GM23338 (cell line): ENCODE results near the gene XAB2. TPM values are rescaled to one million over a fixed set of nuclear protein-coding genes. Genes with fewer than 3 reads are reported as not detected.

ENCODE experiments used
- ATAC-seq: fragments of 200-7000 bp; cut with Tn5 transposase; 3 replicates; pipeline ENCODE4 v1.9.1; 2020
- DNase-seq: peaks from one replicate; pipeline ENCODE4 v3.0.0-alpha.2; 2015; ENCODE audit warnings: low spot score
- H2AFZ ChIP-seq: fragments of 200-600 bp; sonication (generic); 2 replicates; pipeline ENCODE4 v1.8.0; 2016; ENCODE audit warnings: antibody characterized with exemption, mild to moderate bottlenecking, moderate library complexity
- H3F3A ChIP-seq: fragments of 200-600 bp; sonication (generic); replicated peaks from 2 replicates; pipeline ENCODE4 v1.8.0; 2017; ENCODE audit warnings: antibody characterized with exemption, mixed run types, low read depth
- H3K27ac ChIP-seq: fragments of 200-600 bp; sonication (generic); 2 replicates; pipeline ENCODE4 v1.6.1; 2016; ENCODE audit warnings: low read depth
- H3K27me3 ChIP-seq: fragments of 200-600 bp; sonication (generic); 2 replicates; pipeline ENCODE4 v1.8.0; 2016; ENCODE audit warnings: mild to moderate bottlenecking, mixed run types, moderate library complexity; ENCODE audit not compliant: insufficient read depth
- H3K36me3 ChIP-seq: fragments of 200-600 bp; sonication (generic); 2 replicates; pipeline ENCODE4 v1.8.0; 2016; ENCODE audit warnings: mild to moderate bottlenecking; ENCODE audit not compliant: insufficient read depth
- H3K4me1 ChIP-seq: fragments of 200-600 bp; sonication (generic); 2 replicates; pipeline ENCODE4 v1.8.0; 2016; ENCODE audit warnings: mild to moderate bottlenecking, moderate library complexity; ENCODE audit not compliant: insufficient read depth
- H3K4me2 ChIP-seq: fragments of 200-600 bp; sonication (generic); 2 replicates; pipeline ENCODE4 v1.7.1; 2017; ENCODE audit warnings: mixed run types
- H3K4me3 ChIP-seq: fragments of 200-600 bp; sonication (generic); 2 replicates; pipeline ENCODE4 v1.6.1; 2016; ENCODE audit warnings: mixed run types
- H3K79me2 ChIP-seq: fragments of 200-600 bp; sonication (generic); replicated peaks from 2 replicates; pipeline ENCODE4 v1.8.0; 2017; ENCODE audit warnings: mild to moderate bottlenecking; ENCODE audit not compliant: insufficient read depth
- H3K9me2 ChIP-seq: fragments of 200-600 bp; sonication (generic); 2 replicates; pipeline ENCODE4 v1.8.0; 2017; ENCODE audit not compliant: insufficient read depth
- H4K20me1 ChIP-seq: fragments of 200-600 bp; sonication (generic); replicated peaks from 2 replicates; pipeline ENCODE4 v1.8.0; 2017; ENCODE audit warnings: mild to moderate bottlenecking; ENCODE audit not compliant: insufficient read depth
- H3K27ac Mint-ChIP-seq: 2 replicates; pipeline ENCODE4 v1.8.0; 2020; ENCODE audit warnings: inconsistent platforms, mild to moderate bottlenecking, moderate library complexity, mixed read lengths
- H3K27me3 Mint-ChIP-seq: 3 replicates; pipeline ENCODE4 v1.8.0; 2022; ENCODE audit warnings: low read depth, mild to moderate bottlenecking, moderate library complexity, mixed read lengths, inconsistent platforms; ENCODE audit not compliant: insufficient read depth, poor library complexity
- H3K36me3 Mint-ChIP-seq: 3 replicates; pipeline ENCODE4 v1.8.0; 2021; ENCODE audit warnings: low read depth, mild to moderate bottlenecking, inconsistent platforms, moderate library complexity, mixed read lengths
- H3K4me1 Mint-ChIP-seq: 3 replicates; pipeline ENCODE4 v1.8.0; 2020; ENCODE audit warnings: mild to moderate bottlenecking, inconsistent platforms, mixed read lengths
- H3K4me3 Mint-ChIP-seq: 3 replicates; pipeline ENCODE4 v1.8.0; 2021; ENCODE audit warnings: moderate library complexity, mild to moderate bottlenecking, inconsistent platforms, mixed read lengths
- H3K9me3 Mint-ChIP-seq: 3 replicates; pipeline ENCODE4 v1.8.0; 2020; ENCODE audit warnings: moderate library complexity, mild to moderate bottlenecking, inconsistent platforms, mixed read lengths
- ETS1 ChIP-seq: IDR thresholded peaks from 2 replicates; pipeline ENCODE4 v1.6.1; 2016; ENCODE audit warnings: antibody characterized with exemption
- EZH2phosphoT487 ChIP-seq: fragments of 200-600 bp; sonication (generic); IDR thresholded peaks from one replicate; pipeline ENCODE4 v1.8.1; 2018; ENCODE audit warnings: antibody characterized with exemption; ENCODE audit not compliant: unreplicated experiment
- NANOG ChIP-seq: IDR thresholded peaks from 2 replicates; pipeline ENCODE4 v1.6.1; 2016; ENCODE audit warnings: antibody characterized with exemption, borderline replicate concordance
- POLR2AphosphoS5 ChIP-seq: IDR thresholded peaks from 2 replicates; pipeline ENCODE4 v1.6.1; 2016; ENCODE audit warnings: antibody characterized with exemption, low read depth
- ZNF114 ChIP-seq: fragments of 250-450 bp; sonication (Bioruptor Pico); IDR thresholded peaks from 2 replicates; pipeline ENCODE4 v1.5.0; 2020; ENCODE audit warnings: mild to moderate bottlenecking, moderate library complexity
- polyA plus RNA-seq: library from polyadenylated mRNA; unstranded; fragments of >200 nt; fragmentation: Nextera tagmentation; extraction: Ambion mirVana; gene quantifications from 2 replicates; pipeline ENCODE4 v1.2.1, GENCODE V29; 2016
- total RNA-seq: library from RNA; depleted of rRNA; stranded (reverse); fragments of >200 nt; shearing (Covaris generic); gene quantifications from 2 replicates; pipeline ENCODE4 v1.2.3, GENCODE V29; 2014
- TF ChIP-seq, protein P1 (sequence below): fragments of 250-450 bp; sonication (Bioruptor Pico); IDR thresholded peaks from 2 replicates; pipeline ENCODE4 v1.5.0; 2020; ENCODE audit warnings: mild to moderate bottlenecking, moderate library complexity
- TF ChIP-seq, protein P2 (sequence below): IDR thresholded peaks from one replicate; pipeline ENCODE4 v1.6.1; 2018; ENCODE audit warnings: antibody characterized with exemption; ENCODE audit not compliant: unreplicated experiment

The XAB2 gene
- total and polyA plus RNA-seq, 2 experiments from 2014 or later: 18.4 to 69.0 TPM

- TF ChIP-seq, protein P1, sequence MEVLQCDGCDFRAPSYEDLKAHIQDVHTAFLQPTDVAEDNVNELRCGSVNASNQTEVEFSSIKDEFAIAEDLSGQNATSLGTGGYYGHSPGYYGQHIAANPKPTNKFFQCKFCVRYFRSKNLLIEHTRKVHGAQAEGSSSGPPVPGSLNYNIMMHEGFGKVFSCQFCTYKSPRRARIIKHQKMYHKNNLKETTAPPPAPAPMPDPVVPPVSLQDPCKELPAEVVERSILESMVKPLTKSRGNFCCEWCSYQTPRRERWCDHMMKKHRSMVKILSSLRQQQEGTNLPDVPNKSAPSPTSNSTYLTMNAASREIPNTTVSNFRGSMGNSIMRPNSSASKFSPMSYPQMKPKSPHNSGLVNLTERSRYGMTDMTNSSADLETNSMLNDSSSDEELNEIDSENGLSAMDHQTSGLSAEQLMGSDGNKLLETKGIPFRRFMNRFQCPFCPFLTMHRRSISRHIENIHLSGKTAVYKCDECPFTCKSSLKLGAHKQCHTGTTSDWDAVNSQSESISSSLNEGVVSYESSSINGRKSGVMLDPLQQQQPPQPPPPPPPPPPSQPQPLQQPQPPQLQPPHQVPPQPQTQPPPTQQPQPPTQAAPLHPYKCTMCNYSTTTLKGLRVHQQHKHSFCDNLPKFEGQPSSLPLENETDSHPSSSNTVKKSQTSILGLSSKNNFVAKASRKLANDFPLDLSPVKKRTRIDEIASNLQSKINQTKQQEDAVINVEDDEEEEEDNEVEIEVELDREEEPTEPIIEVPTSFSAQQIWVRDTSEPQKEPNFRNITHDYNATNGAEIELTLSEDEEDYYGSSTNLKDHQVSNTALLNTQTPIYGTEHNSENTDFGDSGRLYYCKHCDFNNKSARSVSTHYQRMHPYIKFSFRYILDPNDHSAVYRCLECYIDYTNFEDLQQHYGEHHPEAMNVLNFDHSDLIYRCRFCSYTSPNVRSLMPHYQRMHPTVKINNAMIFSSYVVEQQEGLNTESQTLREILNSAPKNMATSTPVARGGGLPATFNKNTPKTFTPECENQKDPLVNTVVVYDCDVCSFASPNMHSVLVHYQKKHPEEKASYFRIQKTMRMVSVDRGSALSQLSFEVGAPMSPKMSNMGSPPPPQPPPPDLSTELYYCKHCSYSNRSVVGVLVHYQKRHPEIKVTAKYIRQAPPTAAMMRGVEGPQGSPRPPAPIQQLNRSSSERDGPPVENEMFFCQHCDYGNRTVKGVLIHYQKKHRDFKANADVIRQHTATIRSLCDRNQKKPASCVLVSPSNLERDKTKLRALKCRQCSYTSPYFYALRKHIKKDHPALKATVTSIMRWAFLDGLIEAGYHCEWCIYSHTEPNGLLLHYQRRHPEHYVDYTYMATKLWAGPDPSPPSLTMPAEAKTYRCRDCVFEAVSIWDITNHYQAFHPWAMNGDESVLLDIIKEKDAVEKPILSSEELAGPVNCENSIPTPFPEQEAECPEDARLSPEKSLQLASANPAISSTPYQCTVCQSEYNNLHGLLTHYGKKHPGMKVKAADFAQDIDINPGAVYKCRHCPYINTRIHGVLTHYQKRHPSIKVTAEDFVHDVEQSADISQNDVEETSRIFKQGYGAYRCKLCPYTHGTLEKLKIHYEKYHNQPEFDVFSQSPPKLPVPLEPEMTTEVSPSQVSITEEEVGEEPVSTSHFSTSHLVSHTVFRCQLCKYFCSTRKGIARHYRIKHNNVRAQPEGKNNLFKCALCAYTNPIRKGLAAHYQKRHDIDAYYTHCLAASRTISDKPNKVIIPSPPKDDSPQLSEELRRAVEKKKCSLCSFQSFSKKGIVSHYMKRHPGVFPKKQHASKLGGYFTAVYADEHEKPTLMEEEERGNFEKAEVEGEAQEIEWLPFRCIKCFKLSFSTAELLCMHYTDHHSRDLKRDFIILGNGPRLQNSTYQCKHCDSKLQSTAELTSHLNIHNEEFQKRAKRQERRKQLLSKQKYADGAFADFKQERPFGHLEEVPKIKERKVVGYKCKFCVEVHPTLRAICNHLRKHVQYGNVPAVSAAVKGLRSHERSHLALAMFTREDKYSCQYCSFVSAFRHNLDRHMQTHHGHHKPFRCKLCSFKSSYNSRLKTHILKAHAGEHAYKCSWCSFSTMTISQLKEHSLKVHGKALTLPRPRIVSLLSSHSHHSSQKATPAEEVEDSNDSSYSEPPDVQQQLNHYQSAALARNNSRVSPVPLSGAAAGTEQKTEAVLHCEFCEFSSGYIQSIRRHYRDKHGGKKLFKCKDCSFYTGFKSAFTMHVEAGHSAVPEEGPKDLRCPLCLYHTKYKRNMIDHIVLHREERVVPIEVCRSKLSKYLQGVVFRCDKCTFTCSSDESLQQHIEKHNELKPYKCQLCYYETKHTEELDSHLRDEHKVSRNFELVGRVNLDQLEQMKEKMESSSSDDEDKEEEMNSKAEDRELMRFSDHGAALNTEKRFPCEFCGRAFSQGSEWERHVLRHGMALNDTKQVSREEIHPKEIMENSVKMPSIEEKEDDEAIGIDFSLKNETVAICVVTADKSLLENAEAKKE (CRISPR knock-in tag): no peak
- no peak for TF ChIP-seq NANOG
- no peak for TF ChIP-seq EZH2phosphoT487
- TF ChIP-seq, protein P2, sequence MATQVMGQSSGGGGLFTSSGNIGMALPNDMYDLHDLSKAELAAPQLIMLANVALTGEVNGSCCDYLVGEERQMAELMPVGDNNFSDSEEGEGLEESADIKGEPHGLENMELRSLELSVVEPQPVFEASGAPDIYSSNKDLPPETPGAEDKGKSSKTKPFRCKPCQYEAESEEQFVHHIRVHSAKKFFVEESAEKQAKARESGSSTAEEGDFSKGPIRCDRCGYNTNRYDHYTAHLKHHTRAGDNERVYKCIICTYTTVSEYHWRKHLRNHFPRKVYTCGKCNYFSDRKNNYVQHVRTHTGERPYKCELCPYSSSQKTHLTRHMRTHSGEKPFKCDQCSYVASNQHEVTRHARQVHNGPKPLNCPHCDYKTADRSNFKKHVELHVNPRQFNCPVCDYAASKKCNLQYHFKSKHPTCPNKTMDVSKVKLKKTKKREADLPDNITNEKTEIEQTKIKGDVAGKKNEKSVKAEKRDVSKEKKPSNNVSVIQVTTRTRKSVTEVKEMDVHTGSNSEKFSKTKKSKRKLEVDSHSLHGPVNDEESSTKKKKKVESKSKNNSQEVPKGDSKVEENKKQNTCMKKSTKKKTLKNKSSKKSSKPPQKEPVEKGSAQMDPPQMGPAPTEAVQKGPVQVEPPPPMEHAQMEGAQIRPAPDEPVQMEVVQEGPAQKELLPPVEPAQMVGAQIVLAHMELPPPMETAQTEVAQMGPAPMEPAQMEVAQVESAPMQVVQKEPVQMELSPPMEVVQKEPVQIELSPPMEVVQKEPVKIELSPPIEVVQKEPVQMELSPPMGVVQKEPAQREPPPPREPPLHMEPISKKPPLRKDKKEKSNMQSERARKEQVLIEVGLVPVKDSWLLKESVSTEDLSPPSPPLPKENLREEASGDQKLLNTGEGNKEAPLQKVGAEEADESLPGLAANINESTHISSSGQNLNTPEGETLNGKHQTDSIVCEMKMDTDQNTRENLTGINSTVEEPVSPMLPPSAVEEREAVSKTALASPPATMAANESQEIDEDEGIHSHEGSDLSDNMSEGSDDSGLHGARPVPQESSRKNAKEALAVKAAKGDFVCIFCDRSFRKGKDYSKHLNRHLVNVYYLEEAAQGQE: no peak
These were observed 16.5 kb upstream of the XAB2 start (continued) for GRCh38 chr19:7645656-7646425.

DNA sequence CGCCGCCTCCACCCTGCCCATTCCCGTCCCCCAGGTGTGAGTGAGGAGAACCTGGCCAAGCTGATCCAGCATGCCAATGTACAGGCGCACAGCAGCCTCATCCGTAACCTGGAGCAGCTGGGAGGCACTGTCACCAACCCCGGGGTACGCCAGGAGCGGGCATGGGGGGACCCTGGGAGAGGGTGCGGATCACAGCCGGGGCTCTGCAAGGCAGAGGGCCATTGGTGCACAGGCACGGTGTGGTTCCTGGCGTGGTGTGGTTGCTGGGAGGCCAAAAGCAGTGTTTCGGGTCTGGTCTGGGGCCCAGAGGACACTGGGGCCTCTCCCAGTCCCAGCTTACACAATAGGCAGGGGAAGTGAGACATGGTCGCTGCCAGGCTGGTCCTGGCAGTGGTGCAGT is 15.8 kb upstream of the XAB2 start:
- no peak overlapping the region for H3K27ac Mint-ChIP-seq
- no peaks in the 10 kb centered on the region for H3K27me3 ChIP-seq
- H4K20me1 ChIP-seq: no peaks in the 10 kb centered on the region; the same call in 1 of the 2 replicates
- H3K4me1 ChIP-seq: no peaks in the 10 kb centered on the region
- H3K9me3 Mint-ChIP-seq: no peaks in the 10 kb centered on the region
- no peak overlapping the region for H3K4me3 Mint-ChIP-seq
- no peaks in the 10 kb centered on the region for H3K36me3 ChIP-seq
- no peaks in the 10 kb centered on the region for H3K9me2 ChIP-seq
- H3K36me3 Mint-ChIP-seq: peaks cover 3% of the 10 kb centered on the region; the same call in 1 of the 3 replicates
- H3K27me3 Mint-ChIP-seq: peaks cover 10% of the 10 kb centered on the region
- H3K4me1 Mint-ChIP-seq: no peaks in the 10 kb centered on the region
- no peak overlapping the region for H3K4me2 ChIP-seq
- H3K4me3 ChIP-seq: no peak overlapping the region
- H3F3A ChIP-seq: peaks cover 2% of the 10 kb centered on the region
- H3K79me2 ChIP-seq: no peaks in the 10 kb centered on the region
- no peak overlapping the region for H3K27ac ChIP-seq
- DNase-seq (no peak), ATAC-seq (no peak)
- H2AFZ ChIP-seq: no peak overlapping the region
- TF ChIP-seq POLR2AphosphoS5: no peak
- TF ChIP-seq ZNF114 (CRISPR knock-in tag): no peak
- no peak for TF ChIP-seq ETS1
